Measurements from ENCODE around the gene RALGPS1.

The RALGPS1 gene

DNA sequence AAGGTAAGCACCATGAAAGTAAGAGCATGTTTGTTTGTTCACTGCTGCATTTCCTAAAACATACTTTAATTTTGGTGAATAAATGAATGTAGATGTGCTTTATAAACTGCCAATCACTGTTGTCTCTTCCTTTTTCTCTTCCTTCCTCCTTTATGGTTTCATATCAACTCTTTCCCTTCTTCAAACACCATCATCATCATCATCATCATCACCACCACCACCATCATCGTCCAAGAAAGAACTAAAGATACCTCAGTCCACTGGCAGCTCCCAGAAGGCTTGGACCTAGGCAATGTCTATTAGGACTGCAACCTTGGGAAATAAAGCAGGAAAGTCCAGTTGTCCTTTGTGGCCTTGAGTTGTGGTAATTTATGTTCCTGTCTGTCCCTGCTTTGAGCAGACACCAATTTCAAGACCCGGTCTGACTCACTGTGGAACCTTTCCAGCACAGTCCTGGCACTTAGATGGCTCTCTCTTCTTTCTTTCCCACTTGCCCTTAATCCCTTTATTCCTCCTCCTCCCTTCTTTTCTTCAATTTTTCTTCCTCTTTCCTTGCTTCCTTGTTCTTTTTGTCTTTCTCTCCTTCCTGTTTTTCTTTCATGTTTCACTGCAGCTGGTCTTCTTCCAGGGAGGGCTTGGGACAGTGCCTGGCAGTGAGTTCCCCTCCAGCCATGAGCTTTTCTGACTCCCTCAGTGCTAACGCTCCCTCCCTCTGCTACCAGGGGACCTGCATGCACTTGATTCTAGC is 108.5 kb downstream of the RALGPS1 start:
- DNase-seq: no peak

DNA sequence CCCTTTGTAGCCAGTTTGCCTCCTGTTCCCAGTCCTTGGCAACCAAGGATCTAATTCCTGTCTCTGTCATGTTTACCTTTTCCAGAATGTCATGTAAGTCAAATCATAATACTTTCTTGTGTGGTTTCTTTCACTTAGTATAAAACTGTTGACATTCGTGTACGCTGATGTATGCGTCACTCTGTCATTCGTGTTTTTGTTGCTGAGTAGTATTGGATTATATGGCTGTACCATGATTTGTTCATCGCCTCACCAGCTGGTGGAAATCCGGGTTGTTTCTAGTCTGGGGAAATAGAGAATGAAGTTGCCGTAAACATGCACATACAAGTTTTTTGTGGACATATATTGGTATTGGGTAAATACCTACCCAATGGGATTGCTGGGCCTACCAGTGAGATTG is 110.5 kb downstream of the RALGPS1 start:
- DNase-seq: no peak

- DNase-seq: no peak
Measured at GRCh38 chr9:127027694-127028093, 113.1 kb downstream of the RALGPS1 start.

DNA sequence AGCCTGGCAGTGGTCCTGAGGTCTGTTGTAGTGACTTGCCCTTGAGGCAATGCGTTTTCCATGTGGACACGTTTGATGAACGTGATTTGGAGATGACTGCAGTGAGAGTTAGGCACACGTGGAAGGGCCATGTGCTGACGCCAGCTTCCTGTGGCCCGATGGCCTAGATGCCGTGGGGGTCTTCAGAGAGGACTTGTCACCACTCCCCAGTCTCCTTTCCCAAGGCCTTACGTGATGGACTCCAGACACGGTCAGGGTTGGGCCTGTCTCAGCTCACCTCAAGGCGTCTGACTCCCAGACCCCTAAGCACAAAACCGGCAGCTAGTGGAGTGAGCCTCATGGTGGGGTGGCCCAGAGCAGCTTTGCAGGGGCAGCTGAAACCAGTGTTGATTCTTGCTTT is 115.0 kb downstream of the RALGPS1 start:
- DNase-seq: no peak

DNA sequence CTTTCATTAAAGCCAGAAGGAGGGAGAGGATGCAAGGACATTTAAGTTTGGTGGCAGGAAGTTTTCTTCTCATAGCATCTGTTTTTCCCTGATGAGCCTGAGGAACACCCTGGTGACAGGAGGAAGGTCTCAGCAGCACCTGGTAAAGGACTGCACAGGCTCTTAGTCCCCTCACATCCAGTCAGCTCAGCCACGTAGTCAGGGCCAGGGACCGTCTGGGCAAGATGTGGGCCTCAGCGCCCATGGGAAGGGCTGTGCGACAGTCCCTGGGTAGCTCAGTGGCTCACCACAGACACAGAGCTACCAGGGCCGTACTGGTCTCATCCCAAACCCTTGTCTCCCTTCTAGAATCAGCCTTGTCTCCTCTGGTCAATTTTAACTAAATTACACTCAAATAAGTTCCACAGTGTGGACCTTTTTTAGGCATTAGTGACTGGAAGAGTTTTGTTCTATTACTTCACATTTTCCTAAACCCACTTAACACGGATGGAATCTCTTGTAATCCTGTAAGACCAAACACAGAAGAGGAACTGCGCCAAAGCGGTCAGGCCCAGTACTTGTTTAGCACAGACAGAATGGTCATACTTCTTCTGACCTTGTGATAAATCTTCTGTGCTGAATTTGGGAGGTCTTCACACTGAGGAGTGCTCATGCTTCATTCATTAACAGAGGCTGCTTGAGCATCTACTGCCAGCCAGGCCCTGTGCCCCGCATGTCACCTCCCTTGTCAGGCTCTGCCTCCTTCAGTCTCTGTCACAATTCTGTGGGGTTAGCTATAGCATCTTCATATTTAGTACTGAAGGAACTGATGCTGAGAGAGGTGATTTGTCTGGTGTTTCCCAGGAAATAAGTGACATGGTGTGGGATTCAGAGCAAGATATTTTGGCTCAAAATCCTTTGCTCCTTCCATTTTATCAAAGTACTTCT is 116.5 kb downstream of the RALGPS1 start:
- DNase-seq: no peak

DNA sequence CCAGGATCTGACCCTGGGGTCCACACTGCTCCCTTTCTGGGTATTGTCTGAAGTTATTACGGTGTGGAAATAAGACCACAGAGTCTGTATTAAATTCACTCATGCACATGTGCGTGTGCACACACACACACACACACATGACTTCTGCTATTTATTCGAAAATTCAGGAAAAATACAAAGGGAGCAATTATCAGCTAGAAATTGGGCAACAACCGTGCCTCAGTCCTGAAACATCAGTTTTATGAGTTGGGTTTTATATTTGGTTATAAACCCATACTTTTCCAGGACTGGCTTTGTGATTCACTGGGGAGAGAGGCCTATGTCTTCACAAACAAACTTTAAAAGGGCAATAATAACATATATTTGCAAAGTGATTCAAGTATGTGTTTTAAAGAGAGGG is 117.7 kb downstream of the RALGPS1 start:
- no peak for DNase-seq

DNA sequence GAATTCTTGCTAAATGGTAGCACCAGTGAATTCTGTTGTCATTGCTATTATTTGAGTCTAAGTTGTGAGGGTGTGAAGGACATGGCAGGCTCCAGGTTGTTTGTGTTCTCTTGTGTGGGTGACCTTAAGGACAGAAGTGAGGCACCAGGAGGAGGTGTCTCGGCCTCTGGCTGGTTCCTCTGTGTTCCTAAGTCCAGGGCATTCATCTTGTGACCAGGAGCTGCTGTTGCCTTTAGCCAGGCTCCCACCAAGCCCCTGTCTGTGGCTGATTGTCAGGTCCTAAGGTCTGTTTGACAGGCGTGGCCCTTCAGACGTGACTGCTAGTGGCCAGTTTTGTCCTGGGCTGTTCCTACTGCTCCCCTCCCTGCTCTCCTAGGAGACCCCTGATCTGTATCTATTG is 118.5 kb downstream of the RALGPS1 start:
- no peak for DNase-seq

DNA sequence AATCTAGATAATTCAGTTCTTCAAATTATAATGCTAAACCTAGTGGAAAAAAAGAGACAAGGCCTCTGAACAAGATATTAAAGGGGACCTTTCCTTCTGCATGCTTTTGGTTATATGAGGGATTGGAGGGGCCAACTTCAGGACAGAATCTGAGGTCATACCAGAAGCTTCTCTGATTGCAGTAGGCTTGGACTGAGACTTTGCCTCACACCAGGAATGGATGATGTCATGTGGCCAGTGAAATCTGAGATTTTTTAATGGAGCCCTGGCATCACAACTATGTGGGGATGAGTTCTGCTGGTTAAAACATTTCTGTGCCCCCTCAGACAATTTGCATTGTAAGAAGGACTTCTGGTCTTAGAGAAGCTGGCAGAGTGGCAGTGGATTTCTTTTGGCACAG is 119.2 kb downstream of the RALGPS1 start:
- no peak for DNase-seq

DNA sequence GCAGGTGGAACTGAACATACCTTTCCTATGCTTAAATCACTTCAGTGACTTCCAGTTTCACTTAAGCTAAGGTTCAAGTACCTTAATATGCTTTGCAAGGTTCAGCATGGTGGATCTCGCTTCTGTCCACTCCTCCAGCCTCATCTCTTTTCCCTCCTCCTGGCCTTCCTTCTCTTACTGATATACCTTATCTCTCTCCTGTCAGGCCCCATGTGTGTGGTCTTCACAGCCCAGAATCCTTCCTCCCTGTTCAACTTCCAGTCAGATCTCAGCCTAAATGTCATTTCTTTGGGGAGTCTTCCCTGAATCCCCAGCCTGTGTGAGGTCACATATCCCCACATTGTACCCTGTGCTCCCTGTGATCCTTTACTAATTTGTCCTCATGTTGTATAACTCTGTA is 120.1 kb downstream of the RALGPS1 start:
- DNase-seq: no peak

DNA sequence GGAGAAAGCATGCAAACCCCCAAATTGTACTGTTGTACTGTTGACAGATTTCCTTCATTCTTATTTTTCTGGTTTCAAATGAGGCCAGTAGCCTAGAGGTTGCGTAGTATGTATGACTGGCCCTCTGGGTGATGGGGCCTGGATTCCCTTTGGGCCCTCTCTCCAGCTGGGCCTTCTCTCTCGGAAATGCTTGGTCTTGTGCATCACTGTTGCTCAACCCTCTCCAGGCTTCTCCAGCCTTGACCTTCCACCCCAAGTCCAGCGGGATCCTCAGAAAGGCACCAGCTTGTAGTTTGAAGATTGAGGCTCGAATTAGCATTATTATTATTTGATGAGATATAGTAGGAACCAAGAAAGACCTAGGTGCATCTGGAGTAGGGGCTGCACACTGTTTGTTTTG is 120.8 kb downstream of the RALGPS1 start:
- DNase-seq: no peak

DNA sequence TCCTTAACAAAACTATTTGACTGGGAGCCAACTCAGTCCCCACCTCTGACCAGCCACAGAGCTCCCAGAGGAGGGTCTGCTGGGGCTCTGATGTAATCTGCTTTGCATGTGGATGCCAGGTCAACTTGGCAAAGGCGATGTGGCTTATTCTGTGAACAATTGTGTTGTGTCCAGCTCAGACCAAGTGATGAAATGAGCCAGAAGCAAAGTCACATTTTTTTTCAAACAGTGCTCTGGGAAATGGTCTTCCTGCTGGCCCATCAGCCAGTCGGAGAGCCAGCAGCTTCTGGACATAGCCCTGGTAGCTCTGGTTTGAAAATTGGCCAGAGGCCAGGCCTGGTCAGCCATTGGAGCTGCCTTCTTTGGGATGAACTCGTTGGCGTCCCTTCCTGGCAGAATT is 121.4 kb downstream of the RALGPS1 start:
- DNase-seq: no peak

DNA sequence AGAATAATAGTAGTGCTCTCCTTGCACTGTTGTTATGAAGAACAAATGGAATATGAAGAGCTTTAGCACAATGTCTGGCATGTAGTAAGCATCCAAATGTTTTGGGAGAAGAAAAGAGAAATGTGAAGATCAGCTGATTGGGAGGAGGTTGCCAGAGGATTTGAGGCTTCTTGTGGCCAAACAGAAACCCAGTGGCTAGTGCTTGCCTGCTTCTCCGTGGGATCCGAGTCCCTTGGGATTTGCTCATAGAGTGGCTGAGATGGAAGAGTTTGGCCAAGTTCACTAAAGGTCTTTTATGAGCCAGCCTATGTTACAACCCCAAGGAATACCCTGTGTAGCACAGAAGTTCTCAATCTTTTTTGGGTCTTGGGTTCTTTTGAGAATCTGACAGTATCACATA is 121.9 kb downstream of the RALGPS1 start:
- DNase-seq: no peak

- DNase-seq: no peak
Measured at GRCh38 chr9:127038531-127038930, 123.9 kb downstream of the RALGPS1 start.

GRCh38 chr9:127039492-127039891 is 124.9 kb downstream of the RALGPS1 start:
- DNase-seq: no peak

DNA sequence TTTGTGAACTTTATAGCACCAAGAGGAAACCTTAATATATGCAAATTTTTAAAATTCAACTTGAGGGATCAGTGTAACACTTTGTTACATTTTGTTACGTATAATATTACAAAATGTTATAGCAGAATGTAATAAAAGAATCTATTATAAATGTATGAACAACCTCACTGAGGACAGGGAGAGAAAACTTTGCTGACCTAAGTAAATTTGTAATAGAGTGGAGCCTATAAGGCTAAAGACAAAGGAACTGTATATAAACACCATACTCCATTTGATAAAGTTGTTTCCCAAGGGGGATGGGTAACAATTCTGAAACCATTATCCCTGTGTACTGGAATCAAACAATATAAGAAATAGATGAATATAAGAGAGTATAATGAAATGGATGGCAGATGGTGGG is 130.6 kb downstream of the RALGPS1 start:
- no peak for DNase-seq

DNA sequence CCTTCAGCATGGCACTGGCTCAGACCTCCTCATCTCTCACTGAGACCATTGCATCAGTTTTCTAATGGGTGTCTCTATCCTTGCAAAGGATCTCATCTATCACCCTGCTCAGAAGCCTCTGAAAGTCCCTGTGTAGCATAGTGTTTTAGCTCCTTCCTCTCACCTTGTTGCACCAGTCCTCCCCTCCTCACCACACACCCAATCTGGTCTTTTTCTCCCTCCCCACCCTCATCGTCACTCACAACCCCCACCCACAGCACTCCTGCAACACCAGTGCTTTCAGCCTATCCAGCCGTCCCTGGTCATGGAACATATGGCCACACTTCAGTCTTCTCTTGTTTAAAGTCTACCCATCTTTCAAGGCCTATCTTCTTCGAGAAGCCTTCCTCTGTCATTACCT is 133.4 kb downstream of the RALGPS1 start:
- no peak for DNase-seq

GRCh38 chr9:127049044-127049443 is 134.5 kb downstream of the RALGPS1 start:
- peak in 1 of 2 experiments; percentile 38 for DNase-seq

- DNase-seq: no peak
Measured at GRCh38 chr9:127049581-127049980, 135.0 kb downstream of the RALGPS1 start.

DNA sequence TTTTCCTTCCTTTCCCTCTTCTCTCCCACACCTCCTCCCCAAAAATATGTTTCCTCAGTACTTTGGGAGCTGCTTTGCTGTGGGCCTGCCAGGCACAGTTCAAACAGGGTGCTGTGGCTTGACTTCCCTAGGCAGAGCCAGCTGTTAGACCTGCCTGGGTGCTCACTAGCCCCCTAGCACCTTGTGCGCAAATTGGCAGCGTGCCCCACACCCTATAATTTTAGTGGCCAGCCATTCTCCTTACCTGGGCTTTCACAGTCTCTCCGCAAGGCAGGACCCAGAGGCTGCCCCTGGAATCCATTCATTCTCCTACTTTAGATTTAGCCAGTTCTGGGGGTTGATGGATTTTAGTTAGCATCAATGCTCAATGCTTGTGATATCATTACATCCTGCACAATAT is 135.6 kb downstream of the RALGPS1 start:
- peak in 1 of 2 experiments; percentile 2 for DNase-seq

DNA sequence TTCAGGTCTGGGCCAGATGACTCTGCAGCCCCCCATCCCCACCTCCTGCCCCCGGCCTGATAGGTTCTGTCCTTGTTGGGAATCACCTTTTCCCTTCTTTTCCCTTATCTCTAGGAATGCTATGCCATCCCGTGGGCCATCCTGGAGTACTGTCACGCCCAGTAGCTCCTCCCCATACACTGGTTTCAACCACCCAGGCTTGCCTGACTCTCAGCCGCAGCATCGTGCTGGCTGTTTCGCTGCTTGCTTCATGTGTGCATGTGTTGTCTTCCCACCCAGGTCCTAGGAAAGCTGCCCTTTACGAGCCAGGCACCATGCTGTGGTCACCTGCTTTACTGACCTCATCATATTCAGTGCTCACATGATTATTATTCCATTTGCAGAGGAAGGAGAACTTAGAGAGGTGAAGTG is 136.0 kb downstream of the RALGPS1 start:
- no peak for DNase-seq

DNA sequence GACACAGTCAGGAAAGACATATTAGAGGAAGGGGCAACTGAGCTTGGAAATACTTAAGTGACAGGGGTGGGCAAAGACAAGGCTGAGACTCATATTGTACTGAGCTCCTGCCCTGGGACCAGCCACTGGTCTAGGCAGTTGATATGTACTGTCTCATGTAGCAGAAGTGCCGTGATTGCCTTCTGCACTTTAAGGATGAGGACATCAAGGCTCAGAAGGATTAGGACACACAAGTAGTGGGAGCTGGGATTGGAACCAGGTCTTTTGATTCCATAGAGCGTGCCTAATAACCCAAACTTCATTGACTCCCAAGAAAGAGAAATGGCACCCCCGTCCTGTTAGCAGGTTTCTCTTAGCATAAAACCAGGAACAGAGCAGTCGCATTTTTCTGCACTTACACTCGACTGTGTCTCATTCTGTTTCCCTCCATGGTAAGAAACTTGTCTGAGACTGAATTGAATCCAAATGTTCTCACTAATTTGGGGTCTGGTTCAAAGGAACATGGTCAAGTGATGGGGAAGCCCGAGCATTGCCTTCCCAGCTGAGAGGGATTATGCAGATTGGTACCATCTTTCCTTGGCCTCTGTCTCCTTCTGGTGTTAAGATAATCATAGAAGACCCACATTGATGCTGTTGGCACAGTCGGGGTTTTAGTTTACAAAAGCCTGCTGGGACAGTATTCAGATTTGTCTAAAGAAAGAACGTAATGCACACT is 137.5 kb downstream of the RALGPS1 start:
- DNase-seq: peak in 1 of 2 experiments; percentile 9

GRCh38 chr9:127053057-127053821 is 138.7 kb downstream of the RALGPS1 start:
- peak in 1 of 2 experiments; percentile 1 for DNase-seq

GRCh38 chr9:127053960-127054359 is 139.4 kb downstream of the RALGPS1 start:
- peak in 1 of 2 experiments; percentile 1 for DNase-seq
